HG03045 (cell line): ENCODE measurements around the gene ADAMTS6.

Experiments
- ATAC-seq: cut with Tn5 transposase; IDR thresholded peaks from one replicate; pipeline ENCODE4 v1.9.1; 2021; ENCODE audit warnings: mild to moderate bottlenecking, moderate library complexity; ENCODE audit not compliant: unreplicated experiment

ADAMTS6 gene

DNA sequence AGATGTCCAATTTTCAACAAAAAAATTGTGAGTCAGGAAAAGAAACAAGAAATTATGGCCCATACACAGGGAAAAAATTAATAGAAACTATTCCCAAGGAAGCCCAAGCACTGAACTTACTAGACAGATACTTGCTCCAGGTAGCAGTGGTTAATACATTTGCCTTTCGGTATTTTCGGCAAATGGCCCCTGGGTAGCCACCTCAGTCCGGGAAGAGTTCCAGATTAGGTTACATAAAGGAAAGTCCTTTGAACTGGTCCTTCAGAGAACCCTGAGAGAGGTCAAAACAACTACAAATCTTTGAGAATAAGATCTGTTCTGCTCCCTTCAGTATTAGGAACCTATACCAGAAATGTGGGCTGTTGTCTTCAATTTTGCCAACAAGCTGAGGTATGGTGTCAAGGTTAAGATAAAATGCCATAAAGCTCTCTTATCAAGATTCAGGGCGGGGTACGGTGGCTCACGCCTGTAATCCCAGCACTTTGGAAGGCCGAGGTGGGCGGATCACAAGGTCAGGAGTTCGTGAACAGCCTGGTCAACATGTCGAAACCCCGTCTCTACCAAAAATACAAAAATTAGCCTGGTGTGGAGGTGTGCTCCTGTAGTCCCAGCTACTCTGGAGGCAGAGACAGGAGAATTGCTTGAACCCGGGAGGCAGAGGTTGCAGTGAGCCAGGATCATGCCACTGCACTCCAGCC, 369.6 kb downstream of the ADAMTS6 start:
- no peak for ATAC-seq

DNA sequence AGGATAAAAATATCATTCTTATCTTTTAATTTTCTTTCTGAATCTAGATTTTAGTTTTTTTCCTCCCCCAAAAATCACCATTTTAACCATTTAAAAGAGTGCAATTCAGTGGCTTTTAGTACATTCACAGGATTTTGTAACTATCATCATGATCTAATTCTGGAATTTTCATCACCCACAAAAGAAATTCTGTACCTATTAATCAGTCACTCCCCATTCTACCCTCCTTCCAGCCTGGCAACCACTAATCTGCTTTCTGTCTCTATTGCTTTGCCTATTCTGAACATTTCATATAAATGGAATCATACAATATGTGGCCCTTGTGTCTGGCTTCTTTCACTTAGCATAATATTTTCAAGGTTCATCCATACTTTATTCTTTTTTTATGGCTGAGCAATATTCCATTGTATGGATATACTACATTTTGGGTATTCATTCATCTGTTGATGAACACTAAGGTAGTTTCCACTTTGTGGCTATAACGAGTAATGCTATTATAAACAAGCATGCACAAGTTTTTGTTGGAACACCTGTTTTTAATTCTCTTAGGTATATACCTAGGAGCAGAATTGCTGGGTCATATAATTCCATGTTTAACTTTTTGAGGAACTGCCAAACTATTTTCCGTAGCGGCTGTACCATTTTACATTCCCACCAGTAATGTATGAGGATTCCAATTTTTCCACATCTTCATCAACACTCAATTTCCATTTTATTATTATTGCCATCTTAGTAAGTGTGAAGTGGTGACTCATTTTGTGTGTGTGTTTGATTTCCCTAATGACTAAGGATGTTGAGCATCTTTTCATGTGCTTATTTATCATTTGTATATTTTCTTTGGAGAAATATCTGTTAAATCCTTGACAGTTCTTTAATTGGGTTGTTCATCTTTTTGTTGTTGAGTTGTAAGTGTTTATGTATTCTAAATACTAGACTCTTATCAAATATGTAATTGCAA, 372.7 kb downstream of the ADAMTS6 start:
- ATAC-seq = no peak

DNA sequence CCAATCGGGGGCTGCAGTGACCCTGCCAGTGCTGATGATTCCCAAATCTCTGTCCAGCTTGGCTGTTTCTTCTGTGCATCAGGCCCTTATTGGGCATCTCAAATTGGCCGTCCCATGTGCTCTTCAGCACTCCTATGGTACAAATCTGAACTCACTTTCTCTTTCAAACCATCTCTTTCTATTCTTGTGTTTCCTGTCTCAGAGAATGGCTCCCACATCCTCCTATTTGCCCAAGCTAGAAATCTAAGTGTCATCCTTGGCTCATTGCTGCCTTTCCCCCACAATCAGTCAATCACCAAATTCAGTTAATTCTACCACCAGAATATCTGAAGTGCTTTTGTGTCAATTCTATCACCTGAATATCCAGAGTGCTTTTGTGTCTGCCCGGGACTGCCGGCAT, 376.4 kb downstream of the ADAMTS6 start:
- ATAC-seq = no peak

DNA sequence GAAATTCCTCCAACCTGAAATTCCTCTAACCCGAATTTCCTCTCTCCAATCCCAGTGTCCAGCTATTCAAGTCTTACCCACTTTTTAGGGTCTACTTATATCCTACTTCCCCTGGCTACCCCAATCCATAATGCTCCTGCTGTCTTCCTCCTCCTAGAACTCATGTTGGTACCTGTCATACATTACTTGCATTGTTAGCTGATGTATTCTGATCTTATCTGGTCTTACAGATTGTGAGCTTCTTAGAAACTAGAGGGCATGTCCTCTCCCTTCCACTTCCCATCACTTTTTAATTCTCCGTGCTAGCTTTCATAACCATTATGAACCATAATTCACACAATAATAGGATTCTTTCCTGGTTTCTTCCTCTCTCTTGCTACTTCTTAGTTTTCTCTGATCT, 376.9 kb downstream of the ADAMTS6 start:
- ATAC-seq = no peak

DNA sequence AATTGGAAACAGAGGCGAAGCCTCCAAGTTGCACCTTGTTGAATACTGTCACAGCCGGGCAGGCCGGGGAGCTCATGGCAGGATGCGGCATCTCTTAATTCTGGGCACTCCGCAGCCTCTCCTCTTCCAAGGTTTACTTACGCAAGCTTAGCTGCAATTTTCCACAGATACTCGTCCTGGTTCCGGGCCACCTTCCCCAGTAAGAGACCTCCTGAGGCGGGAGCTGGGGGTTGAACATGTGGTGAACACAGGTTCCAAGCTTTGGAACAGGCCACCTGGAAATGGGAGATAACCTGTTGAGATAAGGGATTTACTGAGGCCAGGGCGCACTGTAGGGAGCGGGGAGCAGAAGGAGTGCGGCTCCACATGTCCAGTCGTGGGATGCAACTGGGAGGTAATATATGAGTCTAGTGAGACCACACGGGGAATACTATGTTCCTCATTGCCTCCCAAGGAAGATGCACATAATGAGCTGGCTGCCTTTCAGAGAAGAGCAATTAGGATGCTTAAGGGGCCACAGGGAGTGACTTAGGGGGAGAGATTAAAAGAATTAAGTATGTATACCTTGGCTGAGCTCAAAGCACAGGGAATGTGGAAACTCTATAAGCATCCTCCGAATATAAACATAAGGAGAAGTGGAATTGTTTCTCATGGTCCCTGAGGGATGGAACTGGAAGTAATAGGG, 377.8 kb downstream of the ADAMTS6 start:
- ATAC-seq = no peak

DNA sequence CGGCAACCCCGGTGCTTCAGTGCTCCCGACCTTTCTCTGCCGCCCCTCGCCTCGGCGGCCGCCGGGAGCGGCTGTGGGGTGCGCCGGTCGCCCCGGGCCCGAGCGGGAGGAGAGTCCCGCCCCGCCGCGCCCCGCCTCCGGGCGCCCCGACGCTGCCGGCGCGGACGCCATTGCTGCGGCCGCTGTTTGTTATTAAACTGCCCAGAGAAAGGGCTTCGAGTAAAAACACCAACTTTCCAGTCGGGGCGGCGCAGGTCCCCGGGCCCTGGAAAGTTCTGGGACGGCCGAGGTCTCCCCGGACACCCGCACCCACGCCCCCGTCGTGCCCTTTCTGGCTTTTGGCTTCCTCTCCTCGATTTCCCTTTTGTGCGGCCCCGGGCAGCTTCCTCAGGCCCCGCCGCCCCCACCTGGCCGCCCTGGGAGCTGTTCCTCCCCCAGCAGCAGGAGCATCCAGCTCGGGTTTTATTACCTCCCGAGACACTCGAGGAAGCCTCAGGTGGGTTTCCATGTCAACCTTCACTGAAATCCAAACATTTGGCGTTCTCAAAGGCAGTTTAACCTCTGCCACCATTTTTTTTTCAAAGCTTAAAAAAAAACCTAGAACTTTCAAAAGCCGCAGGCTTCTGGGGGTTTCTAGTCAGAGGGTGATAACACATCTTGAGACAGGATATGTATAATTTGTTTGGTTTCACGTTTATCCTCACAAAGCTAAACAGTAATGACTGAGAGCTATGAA, 378.6 kb downstream of the ADAMTS6 start:
- peak; percentile 91 for ATAC-seq

DNA sequence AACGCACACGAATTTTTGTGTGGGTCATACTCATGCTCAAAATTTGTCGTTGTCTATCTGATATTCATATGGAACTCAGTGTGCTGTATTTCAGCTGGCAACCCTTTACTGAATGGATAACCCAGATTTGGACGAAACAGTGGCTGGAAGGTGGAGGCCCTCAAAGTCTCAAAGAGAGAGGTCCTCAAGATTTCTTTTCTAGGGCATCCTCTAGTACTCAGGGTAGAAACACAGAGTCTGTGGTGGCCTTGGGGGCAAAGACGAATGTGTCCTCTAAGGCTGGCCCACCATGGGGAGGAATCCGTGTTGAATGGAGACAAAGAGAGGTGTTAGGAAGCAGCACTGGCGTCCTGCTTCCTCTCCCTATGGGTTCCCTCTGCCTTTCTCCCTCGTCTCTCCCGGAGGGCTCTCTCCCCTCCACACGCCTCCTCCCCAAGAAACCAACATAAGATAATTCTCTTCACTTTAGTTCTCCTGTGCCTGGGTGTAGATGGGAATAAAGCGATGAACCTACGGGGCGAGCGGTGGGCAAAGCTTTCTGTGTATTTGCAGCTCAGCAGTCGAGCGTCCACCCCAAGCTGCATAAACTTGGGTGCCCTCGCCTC, 379.2 kb downstream of the ADAMTS6 start:
- ATAC-seq = peak; percentile 5

DNA sequence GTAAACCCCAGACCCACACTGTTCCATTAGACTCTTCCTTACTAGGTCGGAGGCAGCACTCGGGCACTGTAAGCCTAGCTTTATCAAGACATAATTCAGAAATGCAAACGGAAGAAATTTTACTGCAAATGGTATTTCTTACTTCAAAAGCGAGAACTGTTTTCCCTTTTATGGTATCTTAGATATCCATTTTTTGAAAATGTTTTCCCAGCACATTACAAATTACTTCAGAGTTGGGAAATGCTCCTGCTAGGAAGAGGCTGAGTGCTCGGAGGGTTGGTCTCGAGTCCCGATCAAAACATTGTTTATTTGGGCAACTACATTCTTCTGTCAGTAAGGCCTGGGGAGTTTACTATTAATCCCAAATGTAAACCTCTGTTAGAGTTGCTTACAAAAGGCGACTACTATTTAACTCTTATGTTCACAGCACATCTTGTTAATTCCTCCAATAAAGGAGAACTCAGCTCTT, 380.1 kb downstream of the ADAMTS6 start:
- ATAC-seq = no peak

DNA sequence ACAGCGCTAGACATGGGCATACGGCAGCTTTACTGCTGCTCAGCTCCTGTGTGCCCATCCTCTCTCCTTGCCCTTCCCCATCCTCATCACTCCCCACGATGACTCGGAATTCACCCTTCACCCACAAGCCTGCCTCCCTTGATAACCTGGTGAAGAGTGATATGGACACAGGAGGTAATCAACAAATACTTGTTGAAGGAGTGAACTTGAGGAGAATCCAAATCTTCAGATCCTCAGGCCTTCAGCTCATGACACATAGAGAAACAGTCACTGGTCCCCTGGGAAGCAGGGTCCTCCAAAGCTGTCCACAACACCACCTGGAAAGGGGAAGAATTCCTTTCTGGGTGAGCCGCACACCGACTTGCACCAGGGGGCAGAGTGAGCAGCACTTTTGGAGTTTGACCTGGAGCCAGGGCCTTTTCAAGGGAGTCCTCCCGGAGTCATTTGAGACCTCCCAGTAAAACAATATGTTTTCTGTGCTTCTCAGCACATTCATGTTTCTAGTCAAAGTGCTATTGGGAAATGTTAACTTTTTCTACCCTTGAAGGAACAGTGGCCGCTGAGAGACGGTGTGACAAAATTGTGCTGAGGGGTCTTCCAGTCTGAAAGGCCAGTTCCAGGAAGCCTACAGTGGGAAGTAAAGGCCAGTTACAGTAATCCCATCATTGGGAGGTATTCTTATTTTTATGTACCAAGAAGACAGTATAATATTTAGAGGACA, 380.6 kb downstream of the ADAMTS6 start:
- ATAC-seq = no peak
